Measurements from ENCODE around the gene PCDHGB3.

Gene PCDHGB3

DNA sequence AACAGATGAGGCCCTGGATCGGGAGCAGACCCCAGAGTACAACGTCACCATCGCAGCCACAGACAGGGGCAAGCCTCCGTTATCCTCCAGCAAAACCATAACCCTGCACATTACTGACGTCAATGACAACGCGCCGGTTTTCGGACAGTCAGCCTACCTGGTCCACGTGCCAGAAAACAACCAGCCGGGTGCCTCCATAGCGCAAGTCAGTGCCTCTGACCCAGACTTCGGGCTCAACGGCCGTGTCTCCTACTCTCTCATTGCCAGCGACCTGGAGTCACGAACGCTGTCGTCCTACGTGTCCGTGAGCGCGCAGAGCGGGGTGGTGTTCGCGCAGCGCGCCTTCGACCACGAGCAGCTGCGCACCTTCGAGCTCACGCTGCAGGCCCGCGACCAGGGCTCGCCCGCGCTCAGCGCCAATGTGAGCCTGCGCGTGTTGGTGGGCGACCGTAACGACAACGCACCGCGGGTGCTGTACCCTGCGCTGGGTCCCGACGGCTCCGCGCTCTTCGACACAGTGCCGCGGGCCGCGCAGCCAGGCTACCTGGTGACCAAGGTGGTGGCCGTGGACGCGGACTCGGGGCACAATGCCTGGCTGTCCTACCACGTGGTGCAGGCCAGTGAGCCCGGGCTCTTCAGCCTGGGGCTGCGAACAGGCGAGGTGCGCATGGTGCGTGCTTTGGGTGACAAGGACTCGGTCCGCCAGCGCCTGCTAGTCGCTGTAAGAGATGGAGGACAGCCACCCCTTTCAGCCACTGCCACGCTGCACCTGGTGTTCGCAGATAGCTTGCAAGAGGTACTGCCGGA, 49.2 kb downstream of the PCDHGB3 start:
- DNase-seq (ENCODE audit: low spot score) (no peak), FAIRE-seq (no peak)

DNA sequence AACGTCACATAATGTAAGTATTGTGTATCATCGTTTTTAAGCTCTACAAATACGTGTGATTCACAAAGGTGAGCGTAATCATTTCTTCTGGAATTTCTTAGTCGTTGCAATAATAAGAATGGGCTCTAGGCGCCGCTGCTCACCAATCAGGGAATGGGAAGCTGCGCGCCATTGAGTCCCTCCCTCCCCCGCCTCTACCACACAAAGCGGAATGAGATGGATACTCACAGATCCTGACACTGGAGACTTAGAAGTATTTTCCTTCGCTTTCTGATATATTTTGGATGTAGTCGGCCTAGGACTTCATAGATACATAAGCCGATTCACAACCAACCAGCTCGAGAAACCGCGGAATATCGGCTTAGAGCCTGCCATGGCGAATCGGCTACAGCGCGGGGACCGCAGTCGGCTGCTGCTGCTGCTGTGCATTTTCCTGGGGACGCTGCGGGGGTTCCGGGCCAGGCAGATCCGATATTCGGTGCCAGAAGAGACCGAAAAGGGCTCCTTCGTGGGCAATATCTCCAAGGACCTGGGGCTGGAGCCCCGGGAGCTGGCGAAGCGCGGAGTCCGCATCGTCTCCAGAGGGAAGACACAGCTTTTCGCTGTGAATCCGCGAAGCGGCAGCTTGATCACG, 50.9 kb downstream of the PCDHGB3 start, which contains the start of gene PCDHGA11:
TSS of gene PCDHGA11 (plus strand) at position 197 of the 634 bp plus-strand sequence. CDS start at position 374, 177 bp downstream.
- no peak for DNase-seq (ENCODE audit: low spot score)
- FAIRE-seq: no peak

DNA sequence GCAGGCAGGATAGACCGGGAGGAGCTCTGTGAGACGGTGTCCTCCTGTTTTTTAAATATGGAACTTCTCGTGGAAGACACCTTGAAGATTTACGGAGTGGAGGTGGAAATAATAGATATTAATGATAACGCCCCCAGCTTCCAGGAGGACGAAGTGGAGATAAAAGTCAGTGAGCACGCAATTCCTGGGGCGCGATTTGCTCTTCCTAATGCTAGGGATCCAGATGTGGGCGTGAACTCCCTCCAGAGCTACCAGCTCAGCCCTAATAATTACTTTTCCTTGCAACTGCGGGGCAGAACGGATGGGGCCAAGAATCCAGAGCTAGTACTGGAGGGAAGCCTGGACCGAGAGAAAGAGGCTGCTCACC, 51.4 kb downstream of the PCDHGB3 start:
- no peak for FAIRE-seq
- no peak for DNase-seq (ENCODE audit: low spot score)

All from urothelium cell line (cell line).